ENCODE data around the gene TTC4. TPM values are rescaled to one million over a fixed set of nuclear protein-coding genes. Genes with fewer than 3 reads are reported as not detected.

TTC4 gene
- total RNA-seq, 4 donors from 2014 or later, result 14.6 to 29.7 (median 20.8) TPM

DNA sequence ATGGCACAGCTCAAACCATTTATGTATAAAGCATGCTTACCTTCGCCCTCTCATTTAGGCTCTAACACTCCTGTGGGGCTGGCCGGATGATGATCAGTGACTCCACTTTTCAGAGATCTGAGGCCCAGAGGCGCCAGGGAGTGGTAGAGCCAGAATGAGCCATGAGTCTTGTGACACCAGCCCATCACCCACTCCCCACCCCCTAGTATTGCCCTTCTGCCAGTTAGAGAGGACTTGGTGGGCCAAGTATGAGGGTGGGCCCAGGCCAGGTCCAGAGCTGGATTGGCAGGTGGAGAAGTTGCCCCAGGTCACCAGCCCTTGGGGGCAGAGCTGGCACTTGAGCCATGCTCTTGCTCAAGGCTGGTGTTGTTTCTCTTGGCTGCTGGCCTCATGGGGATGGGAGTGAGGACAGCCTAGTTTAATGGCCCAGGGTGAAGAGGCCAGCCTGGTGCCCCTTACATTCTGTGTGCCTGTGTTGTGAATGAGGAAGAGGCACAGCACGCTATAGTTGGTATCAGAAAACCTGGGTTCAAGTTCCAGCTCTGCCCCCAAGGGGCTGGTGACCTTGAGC is 30.2 kb upstream of the TTC4 start:
- H3K36me3 ChIP-seq, result no peaks in the 10 kb centered on the region

DNA sequence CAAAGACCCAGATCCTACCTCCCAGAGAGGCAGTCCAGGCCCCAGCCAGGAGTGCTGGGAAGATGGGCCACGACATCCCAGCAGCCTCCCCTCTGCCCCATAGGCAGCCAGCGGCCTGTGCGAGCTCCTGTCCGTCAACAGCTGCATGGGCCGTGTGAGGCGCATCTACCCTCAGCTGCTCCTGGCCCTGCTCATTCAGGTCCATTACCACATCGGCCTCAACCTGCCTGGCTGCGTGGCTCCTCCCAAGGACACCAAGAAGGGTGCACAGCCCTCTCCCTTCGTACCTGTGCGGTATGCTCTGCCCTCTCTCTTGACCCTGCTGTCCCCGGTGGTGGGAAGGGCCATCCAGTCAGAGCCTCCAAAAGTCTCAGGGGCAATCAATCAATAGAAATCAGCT is 29.5 kb upstream of the TTC4 start:
- no peaks in the 10 kb centered on the region for H3K27me3 ChIP-seq
- H3K36me3 ChIP-seq, result no peaks in the 10 kb centered on the region
- WGBS, 2 donors, result 84 to 87% methylated on average over 11 of the region's 11 CpGs
- TF ChIP-seq, protein P1, sequence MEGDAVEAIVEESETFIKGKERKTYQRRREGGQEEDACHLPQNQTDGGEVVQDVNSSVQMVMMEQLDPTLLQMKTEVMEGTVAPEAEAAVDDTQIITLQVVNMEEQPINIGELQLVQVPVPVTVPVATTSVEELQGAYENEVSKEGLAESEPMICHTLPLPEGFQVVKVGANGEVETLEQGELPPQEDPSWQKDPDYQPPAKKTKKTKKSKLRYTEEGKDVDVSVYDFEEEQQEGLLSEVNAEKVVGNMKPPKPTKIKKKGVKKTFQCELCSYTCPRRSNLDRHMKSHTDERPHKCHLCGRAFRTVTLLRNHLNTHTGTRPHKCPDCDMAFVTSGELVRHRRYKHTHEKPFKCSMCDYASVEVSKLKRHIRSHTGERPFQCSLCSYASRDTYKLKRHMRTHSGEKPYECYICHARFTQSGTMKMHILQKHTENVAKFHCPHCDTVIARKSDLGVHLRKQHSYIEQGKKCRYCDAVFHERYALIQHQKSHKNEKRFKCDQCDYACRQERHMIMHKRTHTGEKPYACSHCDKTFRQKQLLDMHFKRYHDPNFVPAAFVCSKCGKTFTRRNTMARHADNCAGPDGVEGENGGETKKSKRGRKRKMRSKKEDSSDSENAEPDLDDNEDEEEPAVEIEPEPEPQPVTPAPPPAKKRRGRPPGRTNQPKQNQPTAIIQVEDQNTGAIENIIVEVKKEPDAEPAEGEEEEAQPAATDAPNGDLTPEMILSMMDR (IDR thresholded peaks at IDR 0.05), result no peak
- TF ChIP-seq POLR2A (IDR thresholded peaks at IDR 0.05), result no peak
- no peak for TF ChIP-seq EP300 (IDR thresholded peaks at IDR 0.05)
- H3K27ac ChIP-seq, result no peak overlapping the region
- H3K9me3 ChIP-seq, result no peaks in the 10 kb centered on the region
- H3K4me3 ChIP-seq, result no peak overlapping the region
- DNase-seq (ENCODE audit: low spot score in 2 of 2), result no peak
- no peaks in the 10 kb centered on the region for H3K4me1 ChIP-seq

More for the DNA sequence above, 30.2 kb upstream of the TTC4 start:
- Histone ChIP-seq H3K27me3 (no peaks in the 10 kb centered on the region), H3K4me1 (no peaks in the 10 kb centered on the region), H3K9me3 (no peaks in the 10 kb centered on the region), H3K27ac (no peak overlapping the region), H3K4me3 (no peak overlapping the region)
- TF ChIP-seq EP300 (IDR thresholded peaks at IDR 0.05), result no peak
- no peak for TF ChIP-seq POLR2A (IDR thresholded peaks at IDR 0.05)
- TF ChIP-seq, protein P1 (IDR thresholded peaks at IDR 0.05), result no peak
- no peak for DNase-seq (ENCODE audit: low spot score in 2 of 2)
- WGBS, 2 donors, result 93 to 97% methylated on average over 4 of the region's 4 CpGs

DNA sequence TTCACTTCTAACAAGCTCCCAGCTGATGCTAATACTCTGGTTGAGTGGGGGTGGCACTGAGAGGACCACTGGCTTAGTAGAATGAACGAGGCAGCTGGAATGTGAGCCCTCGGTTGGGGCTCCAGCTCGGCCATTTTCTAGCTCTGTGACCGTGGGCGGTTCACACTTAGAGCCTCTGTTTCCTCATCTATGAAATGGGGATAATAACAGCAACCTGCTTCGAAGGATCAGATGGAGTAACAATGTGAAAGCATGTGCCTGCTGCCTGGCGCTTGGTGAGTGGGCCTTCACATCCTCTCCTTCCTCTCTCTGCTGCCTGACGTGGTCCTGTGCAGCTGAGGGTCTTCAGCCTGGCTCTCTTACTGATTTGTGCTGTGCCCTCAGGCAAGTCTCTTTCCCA is 20.9 kb upstream of the TTC4 start:
- DNase-seq (ENCODE audit: low spot score in 2 of 2), result no peak
- no peak for TF ChIP-seq EP300 (IDR thresholded peaks at IDR 0.05)
- TF ChIP-seq, protein P1 (IDR thresholded peaks at IDR 0.05), result no peak
- no peak for TF ChIP-seq POLR2A (IDR thresholded peaks at IDR 0.05)
- WGBS, 2 donors, result 71 to 77% methylated on average over 8 of the region's 8 CpGs
- Histone ChIP-seq H3K4me1 (no peaks in the 10 kb centered on the region), H3K27me3 (no peaks in the 10 kb centered on the region), H3K36me3 (no peaks in the 10 kb centered on the region), H3K9me3 (no peaks in the 10 kb centered on the region), H3K27ac (no peak overlapping the region), H3K4me3 (no peak overlapping the region)

DNA sequence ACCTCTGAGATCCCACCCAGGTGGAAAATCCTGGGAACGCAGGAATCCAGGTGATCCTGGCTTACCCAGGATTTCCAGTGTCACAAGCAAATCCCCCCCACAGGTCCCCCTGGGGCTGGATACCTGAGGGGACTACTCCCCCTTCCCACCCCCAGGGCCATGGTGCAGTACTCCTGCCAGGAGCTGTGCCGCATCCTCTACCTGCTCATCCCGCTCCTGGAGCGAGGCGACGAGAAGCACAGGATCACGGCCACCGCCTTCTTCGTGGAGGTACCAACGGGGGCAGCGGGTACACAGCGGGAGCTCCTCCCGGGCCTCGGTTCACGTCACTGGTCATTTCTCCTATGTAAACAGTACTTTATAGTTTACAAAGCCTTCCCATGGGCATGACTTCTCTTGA is 20.4 kb upstream of the TTC4 start:
- DNase-seq (ENCODE audit: low spot score in 2 of 2), result no peak
- Histone ChIP-seq H3K4me1 (no peaks in the 10 kb centered on the region), H3K4me3 (no peak overlapping the region), H3K9me3 (no peaks in the 10 kb centered on the region), H3K36me3 (no peaks in the 10 kb centered on the region), H3K27me3 (no peaks in the 10 kb centered on the region), H3K27ac (no peak overlapping the region)
- WGBS, 2 donors, result 81 to 85% methylated on average over 15 of the region's 15 CpGs
- TF ChIP-seq POLR2A (IDR thresholded peaks at IDR 0.05) (no peak), EP300 (IDR thresholded peaks at IDR 0.05) (no peak)
- TF ChIP-seq, protein P1 (IDR thresholded peaks at IDR 0.05), result no peak

DNA sequence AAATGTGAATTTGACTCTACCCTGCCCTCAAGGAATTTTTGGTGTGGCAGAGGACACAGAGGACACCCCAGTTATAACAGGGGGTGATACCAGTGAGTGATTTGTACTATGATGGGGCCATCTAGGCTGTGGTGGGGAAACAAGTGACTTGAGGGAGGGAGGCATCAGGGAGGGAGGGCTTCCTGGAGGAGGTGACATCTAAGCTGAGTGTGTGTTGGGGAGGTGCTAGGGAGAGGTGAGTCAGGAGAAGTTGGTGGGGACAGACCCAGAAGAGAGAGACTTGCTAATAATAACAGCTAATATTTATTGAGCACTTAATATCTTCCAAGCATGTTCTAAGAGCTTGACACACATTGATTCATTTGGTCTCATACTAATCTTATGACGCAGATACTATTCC is 19.9 kb upstream of the TTC4 start:
- H3K27me3 ChIP-seq, result no peaks in the 10 kb centered on the region
- no peaks in the 10 kb centered on the region for H3K9me3 ChIP-seq
- H3K4me1 ChIP-seq, result no peaks in the 10 kb centered on the region
- no peak for TF ChIP-seq POLR2A (IDR thresholded peaks at IDR 0.05)
- TF ChIP-seq, protein P1 (IDR thresholded peaks at IDR 0.05), result no peak
- no peak for TF ChIP-seq EP300 (IDR thresholded peaks at IDR 0.05)
- H3K4me3 ChIP-seq, result no peak overlapping the region
- no peaks in the 10 kb centered on the region for H3K36me3 ChIP-seq
- H3K27ac ChIP-seq, result no peak overlapping the region
- no peak for DNase-seq (ENCODE audit: low spot score in 2 of 2)
- whole genome bisulfite sequencing, 2 donors, result 82 to 100% methylated on average over 1 of the region's 1 CpG

Measured in tibial nerve (tissue), 4 donors.